Thyroid gland (tissue), 4 donors: ENCODE measurements around the gene NT5C1B. TPM values are rescaled to one million over a fixed set of nuclear protein-coding genes. Genes with fewer than 3 reads are reported as not detected.

Experiments
- DNase-seq, 2 donors: peaks; one replicate each; pipeline ENCODE4 v3.0.0-alpha.2; 2019
- H3K27ac ChIP-seq, 3 donors: fragments of 200-600 bp; sonication (generic); 1 replicate in 2 of 3; 2 replicates in 1 of 3; pipeline ENCODE4 v1.5.1; 2016 to 2019; ENCODE audit warnings: mild to moderate bottlenecking in 1 of 3, moderate library complexity in 1 of 3
- H3K27me3 ChIP-seq: fragments of 200-600 bp; sonication (generic); one replicate; pipeline ENCODE4 v1.5.1; 2019
- H3K36me3 ChIP-seq, 2 donors: fragments of 200-600 bp; sonication (generic); one replicate each; pipeline ENCODE4 v1.5.1; 2016 to 2019
- H3K4me1 ChIP-seq, 2 donors: fragments of 200-600 bp; sonication (generic); one replicate each; pipeline ENCODE4 v1.5.1; 2017 to 2019
- H3K4me3 ChIP-seq, 3 donors: fragments of 200-600 bp; sonication (generic); replicated peaks in 1 of 3; 1 replicate in 2 of 3; 2 replicates in 1 of 3; pipeline ENCODE4 v1.5.1; 2016; ENCODE audit warnings: mild to moderate bottlenecking in 1 of 3
- H3K9me3 ChIP-seq: fragments of 200-600 bp; sonication (generic); one replicate; pipeline ENCODE4 v1.5.1; 2017
- CTCF ChIP-seq, 6 experiments: fragments of 200-600 bp in 3 of 6; fragments of 450-650 bp in 3 of 6; sonication (generic) in 3 of 6; IDR thresholded peaks; one replicate each; pipeline ENCODE4 v1.5.1; 2016 to 2019; ENCODE audit warnings: antibody characterized with exemption in 6 of 6, mild to moderate bottlenecking in 2 of 6, inconsistent platforms in 1 of 6, moderate library complexity in 1 of 6
- POLR2A ChIP-seq, 2 donors: fragments of 450-650 bp; IDR thresholded peaks; one replicate each; pipeline ENCODE4 v1.6.1; 2017; ENCODE audit warnings: antibody characterized with exemption in 2 of 2, mild to moderate bottlenecking in 2 of 2, moderate library complexity in 1 of 2
- WGBS, 2 donors: methylation state at CpG; one replicate each; pipeline ENCODE4 v1.1.5; 2017; 5-methylcytosine and 5-hydroxymethylcytosine counted together
- intact Hi-C: fragments of 100-400 bp; cut with DNase I; formaldehyde crosslinking; loops from one replicate; pipeline ENCODE4 v1.15.1; 2023
- total RNA-seq, 4 donors: library from RNA; depleted of rRNA; stranded (reverse); fragments of >200 nt; gene quantifications; one replicate each; pipeline ENCODE4 v1.2.3, GENCODE V29; 2016

The NT5C1B gene
- total RNA-seq, 4 donors from 2014 or later = 0.13 TPM; not detected in 3

GRCh38 chr2:18600255-18600613 lies 10.9 kb upstream of the NT5C1B start:
- Histone ChIP-seq H3K36me3 (no peaks in the 10 kb centered on the region), H3K4me1 (no peaks in the 10 kb centered on the region), H3K27ac (no peak overlapping the region), H3K9me3 (no peaks in the 10 kb centered on the region), H3K4me3 (no peak overlapping the region), H3K27me3 (no peaks in the 10 kb centered on the region)
- 86 to 87% methylated on average over 2 of the region's 2 CpGs for WGBS, 2 donors
- TF ChIP-seq POLR2A (IDR thresholded peaks at IDR 0.05) (no peak), CTCF (IDR thresholded peaks at IDR 0.05) (no peak)
- intact Hi-C loops = no loop called here
- no peak for DNase-seq

GRCh38 chr2:18599509-18600254 lies 10.3 kb upstream of the NT5C1B start:
- DNase-seq = no peak
- intact Hi-C loops = no loop called here
- TF ChIP-seq POLR2A (IDR thresholded peaks at IDR 0.05) (no peak), CTCF (IDR thresholded peaks at IDR 0.05) (no peak)
- no peaks in the 10 kb centered on the region for H3K4me1 ChIP-seq
- H3K27ac ChIP-seq = no peak overlapping the region
- H3K27me3 ChIP-seq = no peaks in the 10 kb centered on the region
- 53 to 65% methylated on average over 2 of the region's 2 CpGs for WGBS, 2 donors
- no peaks in the 10 kb centered on the region for H3K36me3 ChIP-seq
- H3K4me3 ChIP-seq = no peak overlapping the region
- no peaks in the 10 kb centered on the region for H3K9me3 ChIP-seq

- no peaks in the 10 kb centered on the region for H3K36me3 ChIP-seq
- intact Hi-C loops = no loop called here
- no peaks in the 10 kb centered on the region for H3K4me1 ChIP-seq
- no peak overlapping the region for H3K27ac ChIP-seq
- H3K4me3 ChIP-seq = no peak overlapping the region
- H3K9me3 ChIP-seq = no peaks in the 10 kb centered on the region
- H3K27me3 ChIP-seq = no peaks in the 10 kb centered on the region
- no peak for DNase-seq
- 49 to 59% methylated on average over 6 of the region's 6 CpGs for WGBS, 2 donors
- TF ChIP-seq POLR2A (IDR thresholded peaks at IDR 0.05) = no peak
- TF ChIP-seq CTCF (IDR thresholded peaks at IDR 0.05) = no peak
These were observed 9.6 kb upstream of the NT5C1B start for GRCh38 chr2:18598848-18599484.

GRCh38 chr2:18597618-18598017 lies 8.2 kb upstream of the NT5C1B start:
- no peak for TF ChIP-seq CTCF (IDR thresholded peaks at IDR 0.05)
- no peak for TF ChIP-seq POLR2A (IDR thresholded peaks at IDR 0.05)
- Histone ChIP-seq H3K27ac (no peak overlapping the region), H3K4me1 (no peaks in the 10 kb centered on the region), H3K27me3 (no peaks in the 10 kb centered on the region), H3K9me3 (no peaks in the 10 kb centered on the region), H3K4me3 (no peak overlapping the region), H3K36me3 (no peaks in the 10 kb centered on the region)
- DNase-seq = no peak
- intact Hi-C loops = no loop called here
- 73% methylated on average over 5 of the region's 5 CpGs for WGBS, 2 donors

- WGBS, 2 donors = 90 to 96% methylated on average over 3 of the region's 3 CpGs
- Histone ChIP-seq H3K4me1 (no peaks in the 10 kb centered on the region), H3K36me3 (no peaks in the 10 kb centered on the region), H3K27ac (no peak overlapping the region), H3K9me3 (no peaks in the 10 kb centered on the region), H3K4me3 (no peak overlapping the region), H3K27me3 (no peaks in the 10 kb centered on the region)
- no peak for DNase-seq
- TF ChIP-seq POLR2A (IDR thresholded peaks at IDR 0.05) (no peak), CTCF (IDR thresholded peaks at IDR 0.05) (no peak)
- intact Hi-C loops = no loop called here
These were observed 7.6 kb upstream of the NT5C1B start for GRCh38 chr2:18596993-18597392.
